Ectodermal cell (in vitro differentiated cells): ENCODE data around the gene RPL7L1.

Experiments used
- H3K27ac ChIP-seq: 2 replicates; pipeline ENCODE4 v1.7.0; 2013; ENCODE audit warnings: mild to moderate bottlenecking, low read depth, low read length; ENCODE audit not compliant: insufficient read depth, poor library complexity, severe bottlenecking
- H3K27me3 ChIP-seq: 2 replicates; pipeline ENCODE4 v1.7.0; 2013; ENCODE audit warnings: mild to moderate bottlenecking, low read length; ENCODE audit not compliant: insufficient read depth, control insufficient read depth, poor library complexity, severe bottlenecking
- H3K36me3 ChIP-seq: one replicate; pipeline ENCODE4 v1.7.0; 2013; ENCODE audit warnings: low read length; ENCODE audit not compliant: control insufficient read depth, insufficient read depth
- H3K4me1 ChIP-seq: one replicate; pipeline ENCODE4 v1.7.0; 2013; ENCODE audit warnings: low read length; ENCODE audit not compliant: control insufficient read depth, insufficient read depth
- H3K4me3 ChIP-seq: 2 replicates; pipeline ENCODE4 v1.7.0; 2013; ENCODE audit warnings: low read depth, low read length, control low read depth; ENCODE audit not compliant: insufficient read depth
- H3K9me3 ChIP-seq: 2 replicates; pipeline ENCODE4 v1.7.0; 2013; ENCODE audit warnings: mild to moderate bottlenecking, low read length, moderate library complexity; ENCODE audit not compliant: control insufficient read depth
- WGBS, 2 experiments: methylation state at CpG; one replicate each; pipeline ENCODE4 v1.1.7; 2013; ENCODE audit warnings: missing lambda C conversion rate in 2 of 2; 5-methylcytosine and 5-hydroxymethylcytosine counted together

Gene RPL7L1

GRCh38 chr6:42929821-42930360 is 50.5 kb downstream of the RPL7L1 start:
- no peaks in the 10 kb centered on the region for H3K27me3 ChIP-seq
- no peaks in the 10 kb centered on the region for H3K4me1 ChIP-seq
- peaks cover 9% of the 10 kb centered on the region for H3K36me3 ChIP-seq
- H3K9me3 ChIP-seq = no peaks in the 10 kb centered on the region
- 1 to 2% methylated on average over 16 of the region's 16 CpGs for WGBS, 2 experiments
- H3K27ac ChIP-seq = peak overlapping the region; percentile 97
- peak overlapping the region; percentile 42 for H3K4me3 ChIP-seq

GRCh38 chr6:42932412-42932811 is 53.0 kb downstream of the RPL7L1 start:
- WGBS, 2 experiments = 90 to 92% methylated on average over 3 of the region's 3 CpGs
- Histone ChIP-seq H3K27me3 (no peaks in the 10 kb centered on the region), H3K36me3 (peaks cover 18% of the 10 kb centered on the region)

DNA sequence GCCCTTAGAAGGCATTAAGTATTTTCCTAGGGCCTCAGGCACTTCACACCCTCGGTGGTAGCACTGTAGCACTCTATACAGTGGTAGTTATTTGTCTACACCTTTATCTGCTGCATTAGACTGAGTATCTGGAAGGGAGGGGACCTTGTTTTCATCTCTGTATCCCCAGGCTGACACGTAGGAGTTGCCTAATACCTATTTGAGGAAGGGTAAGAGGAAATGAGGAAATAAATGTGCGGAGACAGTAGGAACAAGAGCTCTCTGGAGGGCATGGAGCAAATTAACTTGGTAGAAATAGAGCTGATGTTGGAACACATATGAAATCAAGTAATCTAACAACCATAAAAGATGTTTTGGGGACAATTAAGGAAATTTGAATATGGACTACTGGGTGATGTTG is 53.8 kb downstream of the RPL7L1 start:
- no peaks in the 10 kb centered on the region for H3K9me3 ChIP-seq
- H3K36me3 ChIP-seq = peaks cover 23% of the 10 kb centered on the region
- no peak overlapping the region for H3K27ac ChIP-seq
- WGBS, 2 experiments = 87 to 92% methylated on average over 3 of the region's 3 CpGs
- H3K4me1 ChIP-seq = no peaks in the 10 kb centered on the region
- no peaks in the 10 kb centered on the region for H3K27me3 ChIP-seq
- H3K4me3 ChIP-seq = no peak overlapping the region

More at GRCh38 chr6:42932412-42932811, 53.0 kb downstream of the RPL7L1 start:
- Histone ChIP-seq H3K4me1 (no peaks in the 10 kb centered on the region), H3K4me3 (no peak overlapping the region), H3K27ac (no peak overlapping the region), H3K9me3 (no peaks in the 10 kb centered on the region)

- Histone ChIP-seq H3K27ac (no peak overlapping the region), H3K4me1 (no peaks in the 10 kb centered on the region), H3K36me3 (peaks cover 24% of the 10 kb centered on the region), H3K4me3 (no peak overlapping the region), H3K27me3 (no peaks in the 10 kb centered on the region), H3K9me3 (no peaks in the 10 kb centered on the region)
- WGBS, 2 experiments = 96 to 98% methylated on average over 7 of the region's 7 CpGs
These were observed 55.9 kb downstream of the RPL7L1 start for GRCh38 chr6:42935322-42935721.

DNA sequence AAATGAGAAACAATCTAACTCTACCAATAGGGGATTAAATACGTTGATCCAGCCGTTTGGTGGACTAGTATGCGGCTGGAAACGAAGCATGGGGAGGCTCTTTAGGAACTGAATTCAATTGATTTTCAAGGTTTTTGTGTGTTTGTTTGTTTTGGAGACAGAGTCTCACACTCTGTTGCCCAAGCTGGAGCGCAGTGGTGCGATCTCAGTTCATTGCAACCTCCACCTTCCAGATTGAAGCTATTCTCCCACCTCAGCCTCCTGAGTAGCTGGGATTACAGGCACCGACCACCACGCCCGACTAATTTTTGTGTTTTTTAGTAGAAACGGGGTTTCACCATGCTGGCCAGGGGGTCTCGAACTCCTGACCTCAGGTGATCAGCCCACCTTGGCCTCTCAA is 57.0 kb downstream of the RPL7L1 start:
- 94 to 96% methylated on average over 11 of the region's 11 CpGs for WGBS, 2 experiments
- Histone ChIP-seq H3K4me1 (no peaks in the 10 kb centered on the region), H3K27ac (no peak overlapping the region), H3K4me3 (no peak overlapping the region), H3K27me3 (no peaks in the 10 kb centered on the region), H3K9me3 (no peaks in the 10 kb centered on the region), H3K36me3 (peaks cover 24% of the 10 kb centered on the region)

DNA sequence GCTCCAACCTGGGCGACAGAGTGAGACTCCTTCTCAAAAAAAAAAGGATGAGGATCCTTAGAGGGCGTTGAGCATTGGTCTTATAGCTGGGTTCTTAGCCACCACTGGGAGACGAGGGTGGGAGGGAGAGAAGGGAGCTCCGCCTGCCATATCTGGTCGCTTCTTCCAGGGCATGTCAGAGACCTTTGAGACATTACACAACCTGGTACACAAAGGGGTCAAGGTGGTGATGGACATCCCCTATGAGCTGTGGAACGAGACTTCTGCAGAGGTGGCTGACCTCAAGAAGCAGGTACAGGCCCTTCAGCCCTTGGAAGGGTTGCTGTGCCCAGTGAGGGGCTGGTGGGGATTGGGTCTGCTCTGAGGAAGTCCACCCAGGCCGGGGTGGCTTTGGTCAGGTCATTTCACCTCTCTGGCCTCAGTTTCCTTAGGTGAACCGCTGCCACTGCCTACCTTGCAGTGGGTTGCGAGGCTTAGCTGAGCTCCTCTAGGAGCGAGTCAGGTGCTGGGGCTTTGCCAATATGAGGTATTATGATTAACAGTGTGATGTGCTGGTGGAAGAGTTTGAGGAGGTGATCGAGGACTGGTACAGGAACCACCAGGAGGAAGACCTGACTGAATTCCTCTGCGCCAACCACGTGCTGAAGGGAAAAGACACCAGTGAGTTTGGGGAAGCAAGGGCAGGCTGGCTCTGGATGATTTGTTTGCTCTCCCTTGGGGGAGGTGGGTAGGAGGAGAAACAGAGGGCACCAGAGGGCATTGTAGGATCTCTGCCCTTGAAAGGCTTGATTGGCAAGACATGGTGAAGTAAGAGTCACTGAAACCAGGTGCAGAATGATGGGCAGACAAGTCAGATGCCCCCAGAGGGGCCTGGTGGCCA is 58.4 kb downstream of the RPL7L1 start:
- Histone ChIP-seq H3K4me3 (no peak overlapping the region), H3K4me1 (no peaks in the 10 kb centered on the region), H3K27ac (no peak overlapping the region), H3K27me3 (no peaks in the 10 kb centered on the region), H3K9me3 (no peaks in the 10 kb centered on the region), H3K36me3 (peaks cover 24% of the 10 kb centered on the region)
- WGBS, 2 experiments = 94 to 95% methylated on average over 13 of the region's 13 CpGs

GRCh38 chr6:42938428-42938796 is 59.0 kb downstream of the RPL7L1 start:
- WGBS, 2 experiments = 94% methylated on average over 5 of the region's 5 CpGs
- Histone ChIP-seq H3K27me3 (no peaks in the 10 kb centered on the region), H3K9me3 (no peaks in the 10 kb centered on the region), H3K27ac (no peak overlapping the region), H3K36me3 (peaks cover 24% of the 10 kb centered on the region), H3K4me3 (no peak overlapping the region), H3K4me1 (no peaks in the 10 kb centered on the region)

GRCh38 chr6:42938987-42939809 is 59.8 kb downstream of the RPL7L1 start:
- no peaks in the 10 kb centered on the region for H3K9me3 ChIP-seq
- H3K4me1 ChIP-seq = no peaks in the 10 kb centered on the region
- no peak overlapping the region for H3K27ac ChIP-seq
- peaks cover 21% of the 10 kb centered on the region for H3K36me3 ChIP-seq
- WGBS, 2 experiments = 90 to 93% methylated on average over 9 of the region's 9 CpGs
- no peaks in the 10 kb centered on the region for H3K27me3 ChIP-seq
- H3K4me3 ChIP-seq = no peak overlapping the region
